Stimulated activated CD4-positive, alpha-beta T cell treated with anti-CD3 and anti-CD28 coated beads, Interleukin-12 subunit alpha, Interleukin-12 subunit beta, amount 100 ng/mL, for 48 hours (primary cell): ENCODE measurements around the gene TMIGD3.
"Not testable (repeated sequence)": the region's sequence is repeated elsewhere in the genome, so short reads cannot be mapped to it uniquely, and the experiment has no call there.

Source experiments
- DNase-seq, 3 donors: peaks; one replicate each; pipeline ENCODE4 v3.0.0-alpha.2; 2020; ENCODE audit warnings: low read depth in 2 of 3, low spot score in 1 of 3

TMIGD3 gene

GRCh38 chr1:111503585-111504060 is at the start of gene TMIGD3, which contains the start of gene ADORA3:
TMIGD3 (minus strand) TSS chr1:111503633; CDS start chr1:111503354, 279 bp downstream.
ADORA3 (minus strand) TSS chr1:111503633; CDS start chr1:111503354, 279 bp downstream.
- no peak for DNase-seq

- no peak for DNase-seq
These were observed 49.8 kb upstream of the TMIGD3 start for GRCh38 chr1:111553196-111553595.

- no peak for DNase-seq
These were observed 49.2 kb upstream of the TMIGD3 start for GRCh38 chr1:111552587-111552986.

GRCh38 chr1:111551623-111552411 is 48.4 kb upstream of the TMIGD3 start:
- DNase-seq: no peak

- DNase-seq: not testable (repeated sequence)
These were observed 44.4 kb upstream of the TMIGD3 start for GRCh38 chr1:111547786-111548185.

GRCh38 chr1:111542187-111542586 is 38.8 kb upstream of the TMIGD3 start:
- DNase-seq: no peak

GRCh38 chr1:111541721-111542120 is 38.3 kb upstream of the TMIGD3 start:
- no peak for DNase-seq

- DNase-seq: no peak
These were observed 37.5 kb upstream of the TMIGD3 start for GRCh38 chr1:111540928-111541327.

GRCh38 chr1:111538343-111539025 is 35.1 kb upstream of the TMIGD3 start:
- DNase-seq: no peak

GRCh38 chr1:111535256-111536191 is 32.1 kb upstream of the TMIGD3 start:
- no peak for DNase-seq

- no peak for DNase-seq
These were observed 16.6 kb upstream of the TMIGD3 start for GRCh38 chr1:111520053-111520452.

GRCh38 chr1:111517469-111518225 is 14.2 kb upstream of the TMIGD3 start:
- peak in 1 of 3 donors; percentile 38 for DNase-seq

GRCh38 chr1:111516005-111516535 is 12.6 kb upstream of the TMIGD3 start:
- no peak for DNase-seq

GRCh38 chr1:111515291-111516004 is 12.0 kb upstream of the TMIGD3 start:
- no peak for DNase-seq

GRCh38 chr1:111513410-111514020 is 10.1 kb upstream of the TMIGD3 start:
- no peak for DNase-seq

GRCh38 chr1:111512931-111513330 is 9.5 kb upstream of the TMIGD3 start:
- DNase-seq: no peak

GRCh38 chr1:111512132-111512889 is 8.9 kb upstream of the TMIGD3 start:
- no peak for DNase-seq

GRCh38 chr1:111511370-111511769 is 7.9 kb upstream of the TMIGD3 start:
- no peak for DNase-seq
